GM04504 (cell line): ENCODE data around the gene EIF4G1.
"Not testable (repeated sequence)": the region's sequence is repeated elsewhere in the genome, so short reads cannot be mapped to it uniquely, and the experiment has no call there.

Experiments used
- DNase-seq: peaks from one replicate; pipeline ENCODE4 v3.0.0-alpha.2; 2012; ENCODE audit warnings: low read depth

The EIF4G1 gene

DNA sequence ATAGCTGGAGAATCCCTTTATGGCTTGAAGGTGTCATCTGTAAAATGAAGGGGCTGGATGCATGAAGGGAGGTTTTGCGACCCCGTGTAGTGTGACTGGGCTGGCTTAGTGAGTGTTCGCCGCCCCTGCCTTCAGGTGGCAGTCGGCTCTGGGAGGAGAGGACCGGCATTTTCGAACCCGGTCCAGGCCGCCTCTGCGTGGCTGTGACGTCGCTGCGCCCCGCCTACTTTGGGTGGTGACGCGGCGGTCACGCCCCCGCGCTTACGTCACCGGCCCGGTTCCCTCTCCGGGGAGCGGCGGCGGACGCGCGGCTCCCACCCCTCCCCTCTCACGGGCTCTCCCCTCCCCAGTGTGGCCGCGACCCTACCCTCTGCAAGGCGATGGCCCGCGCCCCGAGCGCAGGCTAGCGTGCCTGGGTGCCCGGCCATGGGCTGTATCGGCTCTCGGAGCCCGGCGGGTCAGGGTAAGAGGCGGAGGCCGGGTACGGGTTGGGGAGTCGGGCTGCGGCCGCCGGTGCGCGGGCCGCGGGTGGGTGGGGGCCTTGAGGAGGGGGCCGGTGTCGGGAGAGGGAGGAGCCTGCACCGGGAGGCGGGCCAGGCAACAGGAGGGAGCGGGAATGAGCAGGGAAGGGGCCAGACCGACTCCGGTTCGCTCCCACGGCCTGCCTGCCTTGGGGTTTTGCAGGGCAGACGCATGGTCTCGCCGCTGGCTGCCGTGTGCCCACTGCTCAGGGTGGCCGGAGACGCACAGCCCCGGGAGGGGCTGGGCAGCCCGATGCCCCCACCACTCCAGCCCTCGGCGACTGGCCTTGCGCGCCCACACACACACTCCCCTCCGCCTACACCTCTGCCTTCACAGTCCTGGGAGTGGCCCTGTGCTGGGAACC lies 21.5 kb downstream of the EIF4G1 start:
- DNase-seq: no peak

DNA sequence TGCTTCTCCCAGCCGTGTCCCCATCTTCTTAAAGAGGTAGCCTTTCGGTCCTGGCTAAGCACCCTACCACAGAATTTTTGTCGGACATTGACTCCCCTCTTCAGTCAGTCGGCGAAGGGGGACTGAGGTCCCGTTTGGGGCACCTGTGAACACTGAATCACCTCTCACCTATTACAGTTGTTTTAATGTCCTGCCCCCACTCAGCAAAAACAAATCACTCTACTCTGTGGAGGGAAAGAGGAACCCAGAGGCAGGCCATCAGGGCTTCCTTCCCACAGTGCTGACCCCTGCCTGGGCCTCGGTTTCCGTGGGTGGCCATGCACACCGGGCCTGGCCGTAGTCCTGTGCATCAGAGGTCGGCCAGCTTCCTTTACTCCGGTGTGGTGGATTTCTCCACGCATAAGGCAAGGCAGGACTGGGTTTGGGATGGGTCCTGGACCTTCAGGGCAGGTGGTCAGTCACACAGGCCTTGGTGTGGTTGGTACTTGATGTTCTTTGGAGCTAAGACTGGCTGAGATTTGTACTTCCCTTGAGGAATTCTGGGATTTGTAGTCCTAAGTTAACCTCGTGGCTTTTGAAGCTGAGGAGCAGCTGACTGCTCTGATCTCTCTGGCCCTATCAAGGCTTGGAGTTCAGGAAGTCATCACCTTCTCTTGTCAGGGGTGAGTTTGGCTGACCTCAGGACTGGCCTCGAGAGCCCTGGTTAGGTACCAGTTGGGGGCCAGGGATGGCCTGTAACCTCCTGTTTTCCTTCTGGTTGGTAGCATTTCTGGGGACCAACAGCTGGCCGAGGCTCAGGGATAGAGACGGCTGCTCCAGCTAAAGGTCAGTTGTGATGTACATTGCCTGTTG lies 22.4 kb downstream of the EIF4G1 start:
- no peak for DNase-seq

DNA sequence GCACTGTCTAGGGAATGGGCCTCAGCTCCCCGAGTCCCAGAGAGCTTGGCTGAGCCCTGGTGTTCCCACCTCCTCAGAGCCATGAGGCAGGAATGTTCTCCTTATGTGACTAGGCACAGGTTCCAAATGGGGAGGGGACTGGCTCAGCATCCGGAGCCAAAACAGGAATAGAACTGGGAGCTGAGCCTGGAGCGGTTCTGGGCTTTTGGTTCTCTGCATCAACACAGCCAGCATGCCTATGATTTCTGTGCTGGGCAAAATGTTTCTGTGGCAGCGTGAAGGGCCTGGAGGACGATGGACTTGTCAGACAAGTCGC lies 23.0 kb downstream of the EIF4G1 start, which contains the start of gene FAM131A:
Gene FAM131A, plus strand, starts transcription at position 202 of the 316 bp plus-strand sequence. Its CDS starts 31 bp downstream, at position 233.
- DNase-seq: no peak

DNA sequence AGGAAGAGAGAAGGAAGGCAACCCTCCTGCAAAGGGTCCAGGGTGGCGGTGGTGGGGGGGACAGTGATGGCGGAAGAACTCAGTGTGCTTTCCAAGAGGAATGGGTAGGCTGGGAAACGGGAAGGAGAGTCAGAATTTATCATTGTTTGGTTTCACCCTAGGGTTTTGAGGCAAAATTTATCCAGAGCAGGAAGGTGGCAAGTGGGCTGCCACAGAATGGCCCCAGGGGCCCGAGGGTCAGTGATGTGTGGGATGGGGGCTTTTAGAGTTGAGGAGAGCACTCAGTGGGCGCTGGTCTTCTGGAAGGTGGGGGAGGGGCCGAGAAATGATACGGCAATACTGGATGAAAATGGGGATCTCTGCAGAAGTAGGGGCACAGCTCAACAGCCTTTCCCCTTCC lies 23.6 kb downstream of the EIF4G1 start:
- DNase-seq: no peak

DNA sequence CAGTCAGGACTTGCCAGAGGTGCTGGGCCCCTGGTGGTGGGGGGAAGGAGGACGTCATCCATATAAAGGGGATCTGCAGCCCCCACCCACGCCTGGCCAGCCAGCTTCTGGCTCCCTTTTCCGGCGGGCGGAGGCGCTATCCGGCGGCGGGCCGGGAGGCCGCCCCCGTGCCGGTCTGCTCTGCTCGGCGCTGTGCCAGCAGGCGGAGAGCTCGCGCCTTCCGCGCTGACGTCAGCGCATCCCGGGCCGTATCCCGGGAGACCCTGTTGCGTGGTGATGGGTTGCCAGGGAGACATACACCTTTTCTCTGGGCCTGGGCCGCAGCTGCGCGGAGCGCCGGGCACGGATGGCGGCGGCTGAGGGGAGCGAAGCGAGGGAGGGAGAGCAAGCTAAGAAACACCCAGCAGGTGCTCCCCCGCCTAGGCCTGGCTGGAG lies 24.1 kb downstream of the EIF4G1 start:
- DNase-seq: no peak

DNA sequence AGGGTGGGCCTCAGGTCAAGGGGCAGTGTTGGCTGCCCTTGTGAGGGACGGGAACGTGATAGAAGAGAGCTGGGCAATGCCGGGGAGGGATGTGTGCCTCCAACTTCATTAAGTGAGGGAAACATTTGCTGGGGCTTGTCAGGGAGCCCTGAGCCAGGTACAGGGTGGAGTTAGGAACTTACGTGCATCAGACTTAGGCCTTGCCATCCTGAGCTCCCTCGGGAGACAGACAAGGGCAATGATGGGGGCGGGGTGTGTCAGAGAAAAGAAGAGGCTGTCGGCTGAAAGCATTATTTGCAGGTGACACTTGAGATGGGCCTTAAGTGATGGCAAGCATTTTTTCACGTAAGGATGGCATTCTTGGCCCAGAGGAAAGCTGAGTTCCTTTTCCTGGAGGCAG lies 24.6 kb downstream of the EIF4G1 start:
- no peak for DNase-seq

DNA sequence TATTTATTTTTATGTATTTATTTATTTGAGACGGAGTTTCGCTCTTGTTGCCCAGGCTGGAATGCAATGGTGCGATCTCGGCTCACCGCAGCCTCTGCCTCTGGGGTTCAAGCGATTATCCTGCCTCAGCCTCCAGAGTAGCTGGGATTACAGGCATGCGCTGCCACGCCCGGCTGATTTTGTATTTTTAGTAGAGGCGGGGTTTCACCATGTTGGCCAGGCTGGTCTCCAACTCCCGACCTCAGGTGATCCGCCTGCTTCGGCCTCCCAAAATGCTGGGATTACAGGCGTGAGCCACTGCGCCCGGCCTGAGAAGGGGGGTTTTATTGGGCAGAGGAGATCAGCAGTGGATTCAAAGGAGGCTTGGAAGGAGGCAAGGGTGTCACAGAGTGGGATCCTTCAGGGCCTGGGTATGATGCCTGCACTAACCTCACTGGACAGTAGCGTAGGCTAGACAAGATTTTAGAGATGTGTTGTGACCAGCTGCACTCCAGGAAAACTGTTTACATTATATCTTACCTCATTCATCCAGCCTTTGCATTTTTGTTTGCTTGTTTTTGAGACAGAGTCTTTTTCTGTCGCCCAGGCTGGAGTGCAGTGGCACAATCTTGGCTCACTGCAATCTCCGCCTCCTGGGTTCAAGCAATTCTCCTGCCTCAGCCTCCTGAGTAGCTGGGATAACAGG lies 25.2 kb downstream of the EIF4G1 start:
- not testable (repeated sequence) for DNase-seq

DNA sequence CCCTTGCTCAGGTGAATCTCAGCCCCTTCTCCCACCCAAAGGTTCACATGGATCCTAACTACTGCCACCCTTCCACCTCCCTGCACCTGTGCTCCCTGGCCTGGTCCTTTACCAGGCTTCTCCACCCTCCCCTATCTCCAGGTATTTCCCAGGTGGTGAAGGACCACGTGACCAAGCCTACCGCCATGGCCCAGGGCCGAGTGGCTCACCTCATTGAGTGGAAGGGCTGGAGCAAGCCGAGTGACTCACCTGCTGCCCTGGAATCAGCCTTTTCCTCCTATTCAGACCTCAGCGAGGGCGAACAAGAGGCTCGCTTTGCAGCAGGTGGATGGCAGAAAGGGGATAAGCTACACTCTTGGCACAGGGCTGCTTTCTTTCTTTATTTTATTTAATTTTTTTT lies 27.5 kb downstream of the EIF4G1 start:
- DNase-seq: no peak

DNA sequence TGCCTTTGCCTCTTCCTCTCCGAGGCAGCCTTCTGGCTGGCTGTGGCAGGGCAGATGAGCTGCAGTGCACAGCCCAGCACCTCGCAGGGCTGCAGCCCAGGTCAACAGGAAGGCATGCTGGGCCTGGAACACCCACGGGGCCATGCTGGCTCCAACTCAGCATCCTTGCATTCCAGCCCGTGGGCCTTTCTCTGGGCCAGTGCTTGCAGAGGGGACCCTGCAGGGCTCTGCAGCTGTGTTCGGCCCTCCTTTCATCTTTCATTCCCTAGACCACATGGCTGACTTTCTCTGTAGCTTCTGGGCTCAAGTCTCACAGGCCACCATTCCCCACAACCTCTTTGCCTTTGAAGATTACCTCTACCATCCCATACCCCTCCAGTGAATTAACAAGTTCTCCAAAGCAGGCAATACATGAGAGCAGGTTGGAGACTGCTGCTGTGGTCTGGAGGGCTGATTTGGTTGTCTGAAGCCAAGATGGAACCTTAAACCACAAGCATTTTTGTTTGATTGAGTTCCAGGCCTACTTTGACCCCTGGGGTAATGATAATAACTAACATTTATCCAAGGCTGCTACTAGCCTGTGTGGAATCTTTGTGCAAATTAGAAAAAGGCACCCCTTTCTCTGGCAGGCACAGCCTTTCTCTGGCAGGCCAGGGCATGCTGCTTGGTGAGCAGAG lies 28.9 kb downstream of the EIF4G1 start:
- no peak for DNase-seq

DNA sequence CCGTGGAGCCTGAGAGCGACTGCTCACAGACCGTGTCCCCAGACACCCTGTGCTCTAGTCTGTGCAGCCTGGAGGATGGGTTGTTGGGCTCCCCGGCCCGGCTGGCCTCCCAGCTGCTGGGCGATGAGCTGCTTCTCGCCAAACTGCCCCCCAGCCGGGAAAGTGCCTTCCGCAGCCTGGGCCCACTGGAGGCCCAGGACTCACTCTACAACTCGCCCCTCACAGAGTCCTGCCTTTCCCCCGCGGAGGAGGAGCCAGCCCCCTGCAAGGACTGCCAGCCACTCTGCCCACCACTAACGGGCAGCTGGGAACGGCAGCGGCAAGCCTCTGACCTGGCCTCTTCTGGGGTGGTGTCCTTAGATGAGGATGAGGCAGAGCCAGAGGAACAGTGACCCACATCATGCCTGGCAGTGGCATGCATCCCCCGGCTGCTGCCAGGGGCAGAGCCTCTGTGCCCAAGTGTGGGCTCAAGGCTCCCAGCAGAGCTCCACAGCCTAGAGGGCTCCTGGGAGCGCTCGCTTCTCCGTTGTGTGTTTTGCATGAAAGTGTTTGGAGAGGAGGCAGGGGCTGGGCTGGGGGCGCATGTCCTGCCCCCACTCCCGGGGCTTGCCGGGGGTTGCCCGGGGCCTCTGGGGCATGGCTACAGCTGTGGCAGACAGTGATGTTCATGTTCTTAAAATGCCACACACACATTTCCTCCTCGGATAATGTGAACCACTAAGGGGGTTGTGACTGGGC lies 30.3 kb downstream of the EIF4G1 start:
- no peak for DNase-seq

DNA sequence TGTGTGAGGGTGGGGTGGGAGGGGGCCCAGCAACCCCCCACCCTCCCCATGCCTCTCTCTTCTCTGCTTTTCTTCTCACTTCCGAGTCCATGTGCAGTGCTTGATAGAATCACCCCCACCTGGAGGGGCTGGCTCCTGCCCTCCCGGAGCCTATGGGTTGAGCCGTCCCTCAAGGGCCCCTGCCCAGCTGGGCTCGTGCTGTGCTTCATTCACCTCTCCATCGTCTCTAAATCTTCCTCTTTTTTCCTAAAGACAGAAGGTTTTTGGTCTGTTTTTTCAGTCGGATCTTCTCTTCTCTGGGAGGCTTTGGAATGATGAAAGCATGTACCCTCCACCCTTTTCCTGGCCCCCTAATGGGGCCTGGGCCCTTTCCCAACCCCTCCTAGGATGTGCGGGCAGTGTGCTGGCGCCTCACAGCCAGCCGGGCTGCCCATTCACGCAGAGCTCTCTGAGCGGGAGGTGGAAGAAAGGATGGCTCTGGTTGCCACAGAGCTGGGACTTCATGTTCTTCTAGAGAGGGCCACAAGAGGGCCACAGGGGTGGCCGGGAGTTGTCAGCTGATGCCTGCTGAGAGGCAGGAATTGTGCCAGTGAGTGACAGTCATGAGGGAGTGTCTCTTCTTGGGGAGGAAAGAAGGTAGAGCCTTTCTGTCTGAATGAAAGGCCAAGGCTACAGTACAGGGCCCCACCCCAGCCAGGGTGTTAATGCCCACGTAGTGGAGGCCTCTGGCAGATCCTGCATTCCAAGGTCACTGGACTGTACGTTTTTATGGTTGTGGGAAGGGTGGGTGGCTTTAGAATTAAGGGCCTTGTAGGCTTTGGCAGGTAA lies 31.1 kb downstream of the EIF4G1 start:
- no peak for DNase-seq

DNA sequence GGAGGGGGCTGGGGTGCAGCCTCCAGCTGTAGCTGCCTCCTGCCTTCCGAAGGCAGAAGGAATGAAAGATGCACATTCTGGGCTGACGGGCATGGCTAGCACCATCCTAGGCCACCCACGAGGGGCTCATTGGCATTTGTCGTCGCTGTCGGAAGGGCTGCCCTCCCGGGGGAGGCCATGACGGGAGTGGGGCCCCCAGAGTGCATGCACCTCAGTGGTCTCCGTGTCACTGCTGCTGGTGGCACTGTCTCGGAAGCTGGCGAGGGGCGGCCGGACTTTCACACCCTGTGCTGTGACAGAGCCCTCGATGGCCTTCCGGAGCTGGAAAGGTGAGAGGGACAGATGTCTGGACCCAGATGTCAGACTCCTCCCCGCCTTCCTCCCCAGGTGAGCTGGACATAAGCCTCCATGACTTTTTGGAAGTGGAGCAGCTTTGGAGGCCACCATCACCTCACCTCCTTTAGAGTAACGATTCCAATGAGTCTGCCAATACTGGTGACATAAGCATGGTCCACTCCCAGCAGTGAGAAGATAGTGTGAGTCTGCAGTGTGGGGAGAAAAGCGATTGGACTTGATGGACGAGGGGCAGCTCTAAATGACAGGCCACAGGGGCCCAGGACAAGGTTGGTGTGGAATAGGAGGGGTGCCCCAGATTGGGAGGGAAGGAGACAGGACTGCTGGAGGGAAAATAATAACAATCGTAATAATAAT lies 32.2 kb downstream of the EIF4G1 start:
- no peak for DNase-seq

DNA sequence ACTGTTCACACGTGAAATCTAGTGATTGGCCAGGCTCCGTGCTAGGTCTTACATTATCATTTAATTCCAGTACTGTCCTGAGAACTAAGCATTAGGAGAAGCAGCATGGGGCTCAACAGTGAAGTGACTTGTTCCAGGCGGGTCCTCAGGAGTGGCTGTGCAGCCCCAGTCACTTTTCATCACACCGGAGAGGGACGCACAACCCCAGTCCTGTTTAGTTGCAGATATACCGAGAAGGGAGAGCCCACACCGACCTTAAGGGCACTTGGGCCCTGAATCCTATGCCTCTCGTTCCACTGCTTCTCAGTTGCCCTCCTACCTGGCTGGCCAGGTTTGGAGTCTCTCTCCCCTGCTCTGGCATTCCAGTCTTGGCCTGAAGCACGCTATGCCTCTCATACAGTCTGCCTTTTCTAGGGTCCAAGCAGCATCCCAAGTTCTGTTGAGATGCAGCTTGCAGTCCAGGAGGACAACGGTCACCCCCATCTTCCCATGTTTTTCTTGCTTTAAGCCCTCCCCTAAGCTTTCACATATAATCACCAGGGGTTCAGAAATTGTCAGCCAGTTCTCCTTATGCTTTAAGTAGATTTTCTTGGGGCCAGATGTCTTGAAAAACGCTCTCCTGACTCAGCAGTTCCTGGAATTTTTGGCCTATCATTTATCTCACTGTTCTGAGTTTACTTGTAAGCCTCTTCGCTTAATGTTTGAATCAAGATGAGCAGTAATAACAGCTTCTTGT lies 33.1 kb downstream of the EIF4G1 start:
- DNase-seq: no peak

DNA sequence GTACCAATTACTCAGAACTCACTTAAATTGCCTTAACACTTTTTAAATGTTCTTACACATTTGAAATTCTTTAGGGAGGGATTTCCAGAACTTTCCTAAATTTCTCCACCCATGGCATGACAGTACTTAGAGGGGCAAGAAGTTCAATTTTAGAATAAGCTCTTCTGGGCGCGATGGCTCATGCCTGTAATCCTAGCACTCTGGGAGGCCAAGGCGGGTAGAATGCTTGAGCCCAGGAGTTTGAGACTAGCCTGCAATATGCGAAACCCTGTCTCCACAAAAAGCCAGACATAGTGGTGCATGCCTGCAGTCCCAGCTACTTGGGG lies 33.6 kb downstream of the EIF4G1 start:
- DNase-seq: no peak

DNA sequence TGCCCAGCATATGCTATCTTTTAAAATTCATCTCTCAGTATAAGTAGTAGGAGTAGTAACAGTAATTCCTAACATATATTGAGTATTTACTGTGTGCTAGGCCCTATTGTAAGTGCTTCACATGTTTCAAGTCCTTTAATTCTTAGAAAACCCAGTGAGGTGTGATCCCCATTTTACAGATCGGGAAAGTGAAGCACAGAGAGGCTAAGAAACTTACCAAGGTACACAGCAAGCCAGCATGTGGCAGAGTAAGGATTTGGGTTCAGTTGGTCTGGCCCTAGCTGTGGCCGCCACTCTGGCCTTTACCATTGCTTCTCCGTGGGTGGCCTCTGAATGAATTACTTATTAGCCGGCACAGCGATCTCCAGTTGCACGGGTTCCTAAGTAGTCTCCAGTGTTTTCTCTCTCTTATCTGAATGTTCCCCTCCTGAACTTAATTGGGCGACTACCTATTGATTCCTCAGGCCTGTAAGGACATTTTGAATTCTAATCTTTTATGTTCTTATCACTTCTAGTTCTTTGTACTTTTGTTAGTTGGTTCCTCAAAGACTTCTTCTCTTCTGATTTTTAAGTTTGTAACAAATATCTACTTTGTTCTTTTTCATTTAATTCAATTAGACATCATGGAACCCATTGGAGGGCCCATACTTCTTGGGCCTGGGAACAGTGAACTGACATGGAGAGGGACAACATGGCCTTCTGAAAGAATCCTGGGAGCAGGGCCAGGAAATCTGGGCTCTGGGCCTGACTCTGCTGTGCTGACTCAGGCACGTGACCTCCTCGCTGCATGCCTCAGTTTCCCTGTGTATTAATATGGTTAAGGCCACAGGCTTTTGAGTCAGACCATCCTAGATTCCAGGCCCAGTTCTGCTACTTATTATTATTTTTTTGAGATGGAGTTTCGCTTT lies 35.4 kb downstream of the EIF4G1 start:
- no peak for DNase-seq

DNA sequence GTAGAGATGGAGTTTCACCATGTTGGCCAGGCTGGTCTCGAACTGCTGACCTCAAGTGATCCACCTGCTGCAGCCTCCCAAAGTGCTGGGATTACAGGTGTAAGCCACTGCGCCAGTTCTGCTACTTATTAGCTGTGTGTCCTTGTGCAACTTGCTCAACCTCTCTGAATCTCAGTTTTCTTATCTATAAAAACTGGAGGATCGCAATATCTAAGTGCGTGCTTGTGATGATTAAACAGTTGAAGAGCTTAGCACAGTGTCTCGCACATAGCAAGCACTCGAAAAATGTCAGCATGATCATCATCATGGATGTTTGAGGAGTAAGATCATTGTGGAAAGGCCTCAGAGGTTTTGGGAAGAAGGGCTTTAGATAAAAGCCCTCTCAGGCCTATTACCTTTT lies 36.2 kb downstream of the EIF4G1 start:
- DNase-seq: no peak

DNA sequence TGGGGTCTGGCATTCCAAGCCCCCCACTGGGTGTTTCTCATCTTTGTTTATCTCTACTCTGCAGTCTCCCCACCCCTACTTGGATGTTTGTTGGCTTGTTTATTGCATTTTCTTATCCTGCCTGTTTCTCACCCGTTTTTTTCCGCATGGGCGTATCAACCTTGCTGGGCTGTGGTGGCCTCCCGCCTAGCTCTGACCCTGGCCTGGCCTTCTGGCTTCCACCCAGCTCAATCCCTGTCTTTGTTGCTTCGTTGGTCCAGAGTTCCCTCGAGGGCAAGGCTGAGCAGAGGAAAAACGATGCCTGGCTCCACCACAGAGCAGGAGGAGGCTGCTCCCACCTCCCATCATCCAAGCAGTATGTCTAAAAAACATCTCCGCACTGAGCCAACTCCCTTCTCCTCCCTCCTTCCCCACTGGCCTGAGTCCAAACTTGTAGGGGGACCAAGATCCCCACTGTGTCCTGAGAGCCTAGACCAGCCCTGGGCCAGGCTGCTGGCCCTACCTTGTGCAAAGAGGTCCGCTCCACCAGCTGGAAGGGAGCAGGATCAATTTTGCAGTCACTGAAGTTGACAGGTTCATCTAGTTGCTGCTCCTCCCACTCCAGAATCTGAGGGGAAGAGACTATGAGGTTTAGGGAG lies 37.2 kb downstream of the EIF4G1 start:
- DNase-seq: no peak
